Karpas-422 (cell line): Measurements from ENCODE around the gene OGFR. TPM values are rescaled to one million over a fixed set of nuclear protein-coding genes. Genes with fewer than 3 reads are reported as not detected.

Source experiments
- DNase-seq: peaks from one replicate; pipeline ENCODE4 v3.0.0-alpha.2; 2015
- H2AFZ ChIP-seq: fragments of 200-600 bp; sonication (generic); 2 replicates; pipeline ENCODE4 v1.6.1; 2014; ENCODE audit warnings: antibody characterized with exemption, low read length, mixed read lengths
- H3K27ac ChIP-seq: fragments of 200-600 bp; sonication (generic); 2 replicates; pipeline ENCODE4 v1.5.1; 2014; ENCODE audit warnings: mild to moderate bottlenecking, low read length, moderate library complexity
- H3K27me3 ChIP-seq: fragments of 200-600 bp; sonication (generic); 2 replicates; pipeline ENCODE4 v1.6.1; 2014; ENCODE audit warnings: low read length, mixed read lengths
- H3K36me3 ChIP-seq: fragments of 200-600 bp; sonication (generic); 2 replicates; pipeline ENCODE4 v1.6.1; 2014; ENCODE audit warnings: low read length, mixed read lengths; ENCODE audit not compliant: insufficient read depth
- H3K4me1 ChIP-seq: fragments of 200-600 bp; sonication (generic); 2 replicates; pipeline ENCODE4 v1.6.1; 2014; ENCODE audit warnings: mild to moderate bottlenecking, low read length, mixed read lengths
- H3K4me2 ChIP-seq: fragments of 200-600 bp; sonication (generic); 2 replicates; pipeline ENCODE4 v1.6.1; 2014; ENCODE audit warnings: low read length, low read depth, mild to moderate bottlenecking; ENCODE audit not compliant: poor library complexity, severe bottlenecking
- H3K4me3 ChIP-seq: fragments of 200-600 bp; sonication (generic); 2 replicates; pipeline ENCODE4 v1.5.1; 2014; ENCODE audit warnings: mild to moderate bottlenecking, antibody characterized with exemption, low read length, mixed read lengths
- H3K79me2 ChIP-seq: fragments of 200-600 bp; sonication (generic); 2 replicates; pipeline ENCODE4 v1.6.1; 2014; ENCODE audit warnings: mild to moderate bottlenecking, low read length, mixed read lengths
- H3K9ac ChIP-seq: fragments of 200-600 bp; sonication (generic); 2 replicates; pipeline ENCODE4 v1.6.0; 2014; ENCODE audit warnings: low read length
- H3K9me2 ChIP-seq: fragments of 200-600 bp; sonication (generic), shearing (Covaris generic); replicated peaks from 2 replicates; pipeline ENCODE4 v1.6.0; 2014; ENCODE audit warnings: mild to moderate bottlenecking, low read length, moderate library complexity; ENCODE audit not compliant: insufficient read depth
- H3K9me3 ChIP-seq: fragments of 300-700, 200-600 bp; sonication (generic); 2 replicates; pipeline ENCODE4 v1.6.1; 2014; ENCODE audit warnings: low read length, mixed read lengths
- H4K20me1 ChIP-seq: fragments of 200-600 bp; sonication (generic); 2 replicates; pipeline ENCODE4 v1.6.1; 2014; ENCODE audit warnings: mild to moderate bottlenecking, antibody characterized with exemption, low read length, low read depth; ENCODE audit not compliant: insufficient read depth
- small RNA-seq: library from RNA; depleted of rRNA; stranded (forward); fragments of <200 nt; gene quantifications from one replicate; pipeline ENCODE3, GENCODE V24; 2014
- total RNA-seq: library from RNA; depleted of rRNA; stranded (reverse); fragments of >200 nt; shearing (Covaris generic); gene quantifications from 2 replicates; pipeline ENCODE4 v1.2.3, GENCODE V29; 2014; ENCODE audit warnings: low replicate concordance; rRNA removed

OGFR gene
- total RNA-seq, 1 experiment from 2014 or later: 23.8 TPM

DNA sequence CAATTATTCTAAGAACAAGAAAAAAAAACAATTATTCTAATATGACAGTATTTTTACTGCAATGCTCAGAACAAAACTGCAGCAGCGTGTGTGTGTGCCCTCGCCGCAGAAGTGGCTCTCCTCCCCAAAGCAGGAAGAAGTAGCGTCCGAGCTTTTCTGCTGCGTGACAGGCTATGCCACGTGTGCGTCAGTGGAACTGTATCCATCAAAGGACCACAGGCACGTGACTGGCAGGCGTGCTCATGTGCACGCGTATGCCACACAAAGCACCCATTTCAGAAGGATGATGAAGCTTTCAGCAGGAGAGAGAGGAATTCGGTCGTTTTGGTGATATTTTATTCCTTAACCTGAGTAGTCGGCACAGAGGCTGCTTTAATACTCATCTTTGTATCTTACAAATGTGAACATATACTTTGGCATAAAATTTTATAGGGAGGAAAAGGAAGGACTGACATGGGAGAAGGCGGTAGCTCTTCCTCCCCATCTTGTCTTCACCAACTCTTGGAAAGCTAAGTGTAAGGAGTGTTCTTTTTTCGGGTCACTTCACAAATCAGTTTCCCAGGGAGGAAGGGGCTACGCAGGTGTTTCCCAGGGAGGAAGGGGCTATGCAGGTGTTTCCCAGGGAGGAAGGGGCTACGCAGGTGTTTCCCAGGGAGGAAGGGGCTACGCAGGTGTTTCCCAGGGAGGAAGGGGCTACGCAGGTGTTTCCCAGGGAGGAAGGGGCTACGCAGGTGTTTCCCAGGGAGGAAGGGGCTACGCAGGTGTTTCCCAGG, 53.6 kb downstream of the OGFR start:
- Histone ChIP-seq H3K4me3 (no peak overlapping the region), H3K79me2 (peaks cover 24% of the 10 kb centered on the region), H3K9ac (no peak overlapping the region), H2AFZ (no peak overlapping the region), H3K27me3 (no peaks in the 10 kb centered on the region), H3K9me2 (no peaks in the 10 kb centered on the region), H3K4me1 (peaks cover 13% of the 10 kb centered on the region), H3K36me3 (peaks cover 11% of the 10 kb centered on the region; the same call in 1 of the 2 replicates), H3K9me3 (no peaks in the 10 kb centered on the region), H4K20me1 (no peaks in the 10 kb centered on the region), H3K4me2 (no peak overlapping the region), H3K27ac (no peak overlapping the region)
- no peak for DNase-seq

DNA sequence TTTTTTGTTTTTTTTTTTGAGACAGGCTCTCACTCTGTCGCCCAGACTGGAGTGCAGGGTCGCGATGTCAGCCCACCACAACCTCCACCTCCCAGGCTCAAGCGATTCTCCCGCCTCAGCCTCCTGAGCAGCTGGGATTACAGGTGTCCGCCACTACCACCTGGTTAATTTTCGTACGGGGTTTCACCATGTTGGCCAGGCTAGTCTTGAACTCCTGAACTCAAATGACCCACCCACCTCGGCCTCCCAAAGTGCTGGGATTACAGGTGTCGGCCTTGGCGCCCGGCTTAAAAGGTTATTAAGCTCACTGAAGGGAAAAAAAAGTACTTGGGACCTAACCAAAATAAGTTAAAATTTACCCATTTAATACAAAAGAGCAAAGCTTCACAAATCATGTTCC, 55.1 kb downstream of the OGFR start:
- H3K9ac ChIP-seq: peak overlapping the region; percentile 42
- H3K9me3 ChIP-seq: no peaks in the 10 kb centered on the region
- no peak overlapping the region for H3K27ac ChIP-seq
- H3K4me3 ChIP-seq: no peak overlapping the region
- H3K9me2 ChIP-seq: no peaks in the 10 kb centered on the region
- peaks cover 13% of the 10 kb centered on the region for H3K4me1 ChIP-seq
- peaks cover 8% of the 10 kb centered on the region; the same call in 1 of the 2 replicates for H3K36me3 ChIP-seq
- peaks cover 24% of the 10 kb centered on the region for H3K79me2 ChIP-seq
- no peak overlapping the region for H2AFZ ChIP-seq
- peak overlapping the region; percentile 40 for H3K4me2 ChIP-seq
- no peaks in the 10 kb centered on the region for H4K20me1 ChIP-seq
- H3K27me3 ChIP-seq: no peaks in the 10 kb centered on the region
- DNase-seq: no peak

DNA sequence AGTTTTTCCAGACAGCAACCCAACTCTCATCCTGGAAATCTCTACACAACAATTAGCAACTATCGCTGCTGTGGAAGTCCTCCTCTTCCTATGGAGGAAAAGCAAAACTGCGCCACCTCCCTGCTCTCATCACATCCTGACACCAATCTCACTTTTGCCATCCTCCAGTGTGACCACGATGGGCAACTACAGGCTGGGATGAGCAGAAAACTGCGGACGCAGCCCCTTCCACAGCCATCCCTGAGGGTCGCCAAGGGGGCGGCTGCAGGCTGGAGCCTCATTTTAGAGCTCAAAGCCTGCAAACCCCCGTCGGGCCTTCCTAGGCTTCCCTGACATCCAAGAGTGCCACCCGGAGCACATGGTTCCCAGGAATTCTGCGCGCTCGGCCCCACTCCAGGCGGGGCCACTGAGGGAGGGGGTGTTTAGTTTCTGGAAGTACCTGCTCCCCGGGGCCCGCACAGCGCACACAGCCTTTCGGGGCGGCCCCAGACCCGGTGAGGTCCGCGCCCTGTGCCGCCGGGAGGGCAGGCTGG, 55.8 kb downstream of the OGFR start:
- Histone ChIP-seq H2AFZ (no peak overlapping the region), H3K27me3 (no peaks in the 10 kb centered on the region), H3K9me3 (no peaks in the 10 kb centered on the region), H3K27ac (no peak overlapping the region), H3K36me3 (peaks cover 8% of the 10 kb centered on the region; the same call in 1 of the 2 replicates), H3K4me2 (peak overlapping the region; percentile 40), H3K4me3 (peak overlapping the region; percentile 21; the same call in 1 of the 2 replicates), H3K9me2 (no peaks in the 10 kb centered on the region), H4K20me1 (no peaks in the 10 kb centered on the region), H3K9ac (peak overlapping the region; percentile 42), H3K79me2 (peaks cover 24% of the 10 kb centered on the region), H3K4me1 (peaks cover 13% of the 10 kb centered on the region)
- DNase-seq: no peak

DNA sequence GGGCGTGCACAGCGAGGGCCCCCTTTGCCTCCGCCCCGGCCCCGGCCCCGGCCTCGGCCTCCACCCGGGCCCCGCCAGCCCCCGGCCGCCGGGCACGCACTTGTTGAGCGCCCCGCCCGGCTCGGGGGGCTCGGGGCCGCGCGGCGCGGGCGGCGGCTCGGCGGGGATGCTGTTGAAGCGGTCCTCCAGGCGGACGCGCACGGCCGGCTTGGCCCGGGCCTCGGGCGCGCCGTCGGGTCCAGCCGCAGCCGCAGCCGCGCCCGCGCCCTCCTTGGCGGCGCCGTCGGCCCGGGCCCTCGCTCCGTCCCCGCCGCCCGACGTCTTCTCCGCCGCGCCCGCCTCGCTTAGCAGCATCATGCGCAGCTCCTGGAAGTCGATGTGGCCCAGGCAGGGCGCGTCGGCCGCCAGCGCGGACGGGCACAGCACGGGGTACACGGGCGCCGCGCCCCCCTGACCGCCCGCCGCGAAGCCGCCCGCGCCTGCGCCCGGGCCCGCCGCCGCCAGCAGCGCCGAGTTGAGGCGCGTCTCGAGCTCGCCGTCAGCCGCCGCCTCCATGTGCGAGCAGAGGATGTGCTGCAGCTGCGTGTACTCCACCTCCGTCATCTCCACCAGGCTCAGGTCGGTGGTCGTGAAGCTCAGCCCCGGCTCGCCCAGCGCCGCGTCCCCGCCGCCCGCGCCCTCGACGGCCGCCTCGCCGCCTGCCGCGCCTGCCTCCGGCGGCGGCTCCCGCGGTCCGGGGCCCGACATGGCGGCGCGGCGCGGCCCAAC, 56.5 kb downstream of the OGFR start:
- peak overlapping the region; percentile 61 for H3K9ac ChIP-seq
- H3K4me3 ChIP-seq: peak overlapping the region; percentile 38; the same call in 1 of the 2 replicates

DNA sequence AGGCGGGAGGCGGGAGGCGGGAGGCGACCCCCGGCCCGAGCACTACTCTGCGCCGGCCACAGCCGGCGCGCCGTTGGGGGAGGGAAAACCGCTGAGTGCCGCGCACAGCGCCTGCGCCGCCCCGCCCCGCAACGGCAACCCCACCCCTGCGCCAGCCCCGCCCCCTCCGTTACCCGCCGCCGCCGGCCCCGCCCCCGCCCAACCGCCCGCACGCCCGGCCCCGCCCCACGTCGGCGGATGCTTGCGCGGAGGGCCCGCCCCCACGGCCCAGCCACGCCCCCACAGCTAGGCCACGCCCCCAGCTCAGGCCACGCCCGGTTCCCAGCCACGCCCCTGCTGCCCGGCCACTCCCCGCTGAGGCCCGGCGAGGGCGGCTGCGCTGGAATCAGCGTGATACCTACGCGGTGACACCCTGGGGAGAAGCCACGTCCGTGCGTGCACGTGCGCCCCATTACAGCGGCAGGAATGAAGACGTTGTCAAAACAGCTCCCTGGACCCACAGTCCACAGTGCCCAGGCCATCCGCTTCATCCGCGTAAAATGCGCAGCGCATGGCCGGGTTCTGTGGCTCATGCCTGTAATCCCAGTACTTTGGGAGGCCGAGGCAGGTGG, 57.2 kb downstream of the OGFR start, which contains the start of gene TCFL5:
TSS of gene TCFL5 (minus strand) at position 97 of the 611 bp plus-strand sequence. CDS start 152 bp downstream, outside the sequence.
- peak within 1 kb of the TSS; percentile 40 for H3K4me2 ChIP-seq
- peaks cover 24% of the 10 kb centered on the region for H3K79me2 ChIP-seq
- DNase-seq: peak; percentile 95
- no peak within 1 kb of the TSS for H2AFZ ChIP-seq
- H3K4me3 ChIP-seq: peak within 1 kb of the TSS; percentile 38; the same call in 1 of the 2 replicates
- H3K9me2 ChIP-seq: no peaks in the 10 kb centered on the region
- H3K27me3 ChIP-seq: no peaks in the 10 kb centered on the region
- H3K4me1 ChIP-seq: peaks cover 13% of the 10 kb centered on the region
- peak within 1 kb of the TSS; percentile 61 for H3K9ac ChIP-seq
- peaks cover 5% of the 10 kb centered on the region; the same call in 1 of the 2 replicates for H3K36me3 ChIP-seq
- H4K20me1 ChIP-seq: no peaks in the 10 kb centered on the region
- H3K9me3 ChIP-seq: no peaks in the 10 kb centered on the region
- no peak within 1 kb of the TSS for H3K27ac ChIP-seq

More for the DNA sequence above, 56.5 kb downstream of the OGFR start:
- no peaks in the 10 kb centered on the region for H3K9me2 ChIP-seq
- peak; percentile 54 for DNase-seq
- no peaks in the 10 kb centered on the region for H3K27me3 ChIP-seq
- H3K9me3 ChIP-seq: no peaks in the 10 kb centered on the region
- no peak overlapping the region for H2AFZ ChIP-seq
- H3K79me2 ChIP-seq: peaks cover 24% of the 10 kb centered on the region
- no peaks in the 10 kb centered on the region for H4K20me1 ChIP-seq
- H3K4me1 ChIP-seq: peaks cover 13% of the 10 kb centered on the region
- H3K27ac ChIP-seq: no peak overlapping the region
- peak overlapping the region; percentile 40 for H3K4me2 ChIP-seq
- H3K36me3 ChIP-seq: peaks cover 8% of the 10 kb centered on the region; the same call in 1 of the 2 replicates

Small RNAs within 50 kb of the gene (small RNA-seq; reads per million reads assigned to genes)
- gene DPH3P1: not detected

Other genes starting within 250 kb of the OGFR start
- 0.72 TPM in 1 of 2 replicates, not detected in the other for gene SLCO4A1, start 162.3 kb upstream of the OGFR start, total RNA-seq
- gene NTSR1, start 96.0 kb upstream of the OGFR start, total RNA-seq: not detected in 2 replicates
- 17.9 and 31.9 TPM in 2 replicates for gene MRGBP, start 8.4 kb upstream of the OGFR start, total RNA-seq
- 41.2 and 87.5 TPM in 2 replicates for gene COL9A3, start 12.2 kb downstream of the OGFR start, total RNA-seq
- 11.3 and 11.5 TPM in 2 replicates for gene TCFL5, start 57.0 kb downstream of the OGFR start, total RNA-seq
- 35.4 and 43.4 TPM in 2 replicates for gene DIDO1, start 121.7 kb downstream of the OGFR start, total RNA-seq
- gene GID8, start 133.3 kb downstream of the OGFR start, total RNA-seq: 31.3 and 48.2 TPM in 2 replicates
- gene SLC17A9, start 147.9 kb downstream of the OGFR start, total RNA-seq: 15.9 and 22.1 TPM in 2 replicates
- gene BHLHE23, start 202.1 kb downstream of the OGFR start, total RNA-seq: not detected in 2 replicates